A549 (cell line): ENCODE measurements around the gene TUBA4A. TPM values are rescaled to one million over a fixed set of nuclear protein-coding genes. Genes with fewer than 3 reads are reported as not detected.

ENCODE experiments used
- ATAC-seq, 2 experiments: fragments of 200-7000 bp in 1 of 2; fragments of >200 bp in 1 of 2; cut with Nextera tagmentation in 1 of 2; cut with Tn5 transposase in 1 of 2; 3 replicates each; pipeline versions ENCODE4 v1.8.0 to v1.9.1; 2018 to 2020; ENCODE audit warnings: mild to moderate bottlenecking in 1 of 2, moderate library complexity in 1 of 2
- CTCF ChIA-PET: fragments of 300-600 bp; sonication (Branson Sonifier 250); formaldehyde crosslinking; extraction: SDS; loops from one replicate; lab custom pipeline; 2021; ENCODE audit warnings: antibody characterized with exemption, inconsistent platforms; lab: Yijun Ruan, JAX
- POLR2A ChIA-PET: fragments of 350-600 bp; formaldehyde crosslinking; extraction: SDS; loops from one replicate; lab custom pipeline; 2021; ENCODE audit warnings: antibody characterized with exemption, inconsistent platforms; lab: Yijun Ruan, JAX
- DNase-seq, 2 experiments: peaks; one replicate each; pipeline versions ENCODE4 v3.0.0 to v3.0.0-alpha.2; 2011 to 2016; ENCODE audit warnings: low read depth in 1 of 2, low spot score in 1 of 2
- FAIRE-seq: peaks from 2 replicates; lab custom pipeline; 2011; peaks lifted over from hg19 to GRCh38; lab: Jason Lieb, UNC
- H3K27ac ChIP-seq, 2 experiments: fragments of >200 bp; sonication (Bioruptor Twin); formaldehyde crosslinking; 3 replicates each; pipeline ENCODE4 v1.5.1; 2016 to 2017
- H3K4me1 ChIP-seq: fragments of >200 bp; sonication (Bioruptor Twin); formaldehyde crosslinking; 3 replicates; pipeline ENCODE4 v1.6.1; 2016
- H3K4me2 ChIP-seq: fragments of >200 bp; sonication (Bioruptor Twin); formaldehyde crosslinking; 3 replicates; pipeline ENCODE4 v1.6.1; 2016
- H3K4me3 ChIP-seq: fragments of >200 bp; sonication (Bioruptor Twin); formaldehyde crosslinking; 3 replicates; pipeline ENCODE4 v1.5.1; 2016
- H3K9me3 ChIP-seq: fragments of >200 bp; sonication (Bioruptor Twin); formaldehyde crosslinking; 3 replicates; pipeline ENCODE4 v1.6.1; 2016
- ATOH8 ChIP-seq: fragments of 250-450 bp; sonication (Bioruptor Pico); IDR thresholded peaks from 2 replicates; pipeline ENCODE4 v1.5.0; 2020; ENCODE audit warnings: low read depth, mild to moderate bottlenecking, moderate library complexity
- CBX8 ChIP-seq: fragments of 200-600 bp; sonication (generic); IDR thresholded peaks from 2 replicates; pipeline ENCODE4 v1.6.1; 2016
- CEBPB ChIP-seq, 2 experiments: fragments of >200 bp in 1 of 2; sonication (Bioruptor Twin) in 1 of 2; formaldehyde crosslinking in 1 of 2; IDR thresholded peaks; 2 replicates each; pipeline ENCODE4 v1.6.1; 2012 to 2016
- CHD2 ChIP-seq: fragments of 150-350 bp; IDR thresholded peaks from 2 replicates; pipeline ENCODE4 v1.6.1; 2014; ENCODE audit warnings: low read length; ENCODE audit not compliant: partially characterized antibody
- EHF ChIP-seq: fragments of 250-450 bp; sonication (Bioruptor Pico); IDR thresholded peaks from 2 replicates; pipeline ENCODE4 v1.5.0; 2020; ENCODE audit warnings: mild to moderate bottlenecking
- EHMT2 ChIP-seq: fragments of 200-600 bp; sonication (generic); IDR thresholded peaks from 2 replicates; pipeline ENCODE4 v1.6.1; 2016; ENCODE audit warnings: antibody characterized with exemption, low read depth, mild to moderate bottlenecking, moderate library complexity
- ESRRA ChIP-seq: fragments of 150-350 bp; IDR thresholded peaks from 2 replicates; pipeline ENCODE4 v1.6.1; 2014; ENCODE audit warnings: mild to moderate bottlenecking, low read length, borderline replicate concordance
- FOSB ChIP-seq: fragments of 250-450 bp; sonication (Bioruptor Pico); IDR thresholded peaks from 2 replicates; pipeline ENCODE4 v1.5.0; 2020; ENCODE audit warnings: mild to moderate bottlenecking, moderate library complexity
- FOSL2 ChIP-seq, 2 experiments: fragments of 450-650 bp in 1 of 2; fragments of >200 bp in 1 of 2; sonication (Bioruptor Twin) in 1 of 2; formaldehyde crosslinking; IDR thresholded peaks; 2 replicates each; pipeline versions ENCODE4 v1.5.0 to v1.6.1; 2016 to 2020; ENCODE audit warnings: mild to moderate bottlenecking in 1 of 2, moderate library complexity in 1 of 2
- JUN ChIP-seq, 2 experiments: fragments of >200 bp; sonication (Bioruptor Twin); formaldehyde crosslinking; IDR thresholded peaks; 2 replicates in 1 of 2; 3 replicates in 1 of 2; pipeline ENCODE4 v1.6.1; 2016 to 2017
- MAFK ChIP-seq: fragments of 450-650 bp; IDR thresholded peaks from 2 replicates; pipeline ENCODE4 v1.6.1; 2014; ENCODE audit not compliant: partially characterized antibody
- MAX ChIP-seq: IDR thresholded peaks from 2 replicates; pipeline ENCODE4 v1.6.1; 2012
- MYC ChIP-seq: IDR thresholded peaks from 2 replicates; pipeline ENCODE4 v1.6.1; 2012; ENCODE audit warnings: mild to moderate bottlenecking, inconsistent platforms, low read length, improper control_type of control experiment, borderline replicate concordance
- PBX3 ChIP-seq: IDR thresholded peaks from 2 replicates; pipeline ENCODE4 v1.6.1; 2012
- RARB ChIP-seq: fragments of 250-450 bp; sonication (Bioruptor Pico); IDR thresholded peaks from 2 replicates; pipeline ENCODE4 v1.8.0; 2021; ENCODE audit warnings: mild to moderate bottlenecking, moderate library complexity
- RCOR1 ChIP-seq: fragments of 150-350 bp; IDR thresholded peaks from 2 replicates; pipeline ENCODE4 v1.6.1; 2014; ENCODE audit warnings: antibody characterized with exemption, low read length, low read depth
- RNF2 ChIP-seq: fragments of 200-600 bp; sonication (generic); IDR thresholded peaks from 2 replicates; pipeline ENCODE4 v1.6.1; 2016; ENCODE audit warnings: low read depth, mild to moderate bottlenecking, antibody characterized with exemption, moderate library complexity, borderline replicate concordance
- USF2 ChIP-seq: fragments of 450-650 bp; IDR thresholded peaks from 2 replicates; pipeline ENCODE4 v1.6.1; 2014; ENCODE audit warnings: antibody characterized with exemption
- ZFP36 ChIP-seq: fragments of 450-650 bp; IDR thresholded peaks from 2 replicates; pipeline ENCODE4 v1.6.1; 2014; ENCODE audit warnings: borderline replicate concordance; ENCODE audit not compliant: partially characterized antibody
- ZNF302 ChIP-seq: fragments of 250-450 bp; sonication (Bioruptor Pico); IDR thresholded peaks from 2 replicates; pipeline ENCODE4 v1.9.0; 2021; ENCODE audit warnings: inconsistent platforms, mild to moderate bottlenecking, moderate library complexity
- ZSCAN20 ChIP-seq: fragments of 250-450 bp; sonication (Bioruptor Pico); IDR thresholded peaks from 2 replicates; pipeline ENCODE4 v1.8.0; 2022; ENCODE audit warnings: mild to moderate bottlenecking, moderate library complexity
- WGBS: methylation state at CpG from one replicate; pipeline ENCODE4 v1.1.6; 2017; ENCODE audit errors: missing lambda C conversion rate; 5-methylcytosine and 5-hydroxymethylcytosine counted together
- polyA plus RNA-seq, 4 experiments: library from polyadenylated mRNA; depleted of rRNA in 3 of 4; stranded (reverse); fragments of >200 nt; fragmentation: RNase III in 1 of 4; extraction: RNeasy Plus Mini Kit Qiagen cat#74134 plus additional on column Dnase treatment in 1 of 4; gene quantifications; 2 replicates in 3 of 4; 3 replicates in 1 of 4; pipeline ENCODE4 v1.2.3, GENCODE V29; 2011 to 2017

TUBA4A gene
- polyA plus RNA-seq, 2 of the 4 experiments (the other 2 are of a cell fraction), result 222 to 450 TPM

GRCh38 chr2:219294356-219295351 is 40.9 kb upstream of the TUBA4A start (continued):
- TF ChIP-seq ATOH8 (peak; percentile 43; the same call in 1 of the 2 replicates), ZFP36 (no peak), CHD2 (no peak)

GRCh38 chr2:219293736-219294231 is 40.1 kb upstream of the TUBA4A start:
- WGBS, result 92% methylated on average over 5 of the region's 5 CpGs
- Histone ChIP-seq H3K4me1 (peaks cover 26% of the 10 kb centered on the region), H3K9me3 (no peaks in the 10 kb centered on the region), H3K4me2 (peak overlapping the region; percentile 81; the same call in 2 of the 3 replicates), H3K27ac (peak overlapping the region; percentile 94 to 99; a peak in 5 of 6 replicates), H3K4me3 (no peak overlapping the region)
- DNase-seq (no peak), ATAC-seq (no peak), FAIRE-seq (no peak)
- TF ChIP-seq RCOR1, result no peak
- no peak for TF ChIP-seq USF2
- no peak for TF ChIP-seq CBX8
- no peak for TF ChIP-seq MYC
- TF ChIP-seq FOSL2 (IDR thresholded peaks at IDR 0.05), result no peak
- no peak for TF ChIP-seq FOSL2 (CRISPR knock-in tag; IDR thresholded peaks at IDR 0.05)
- no peak for TF ChIP-seq EHF
- POLR2A ChIA-PET, result interaction anchor here (1.1 to 1.4 kb wide), 2 partner anchors 15 to 19 kb away, joined by 4 to 8 read pairs; partner anchors contain the start of gene DNAJB2
- CTCF ChIA-PET, result interaction anchor here (0.7 to 16.3 kb wide), 22 partner anchors 9 to 235 kb away, joined by 3 to 540 read pairs (median 16); partner anchors contain the start of genes ABCB6, ANKZF1, ATG9A and CNPPD1

GRCh38 chr2:219292616-219293015 is 38.9 kb upstream of the TUBA4A start:
- FAIRE-seq (no peak), ATAC-seq (no peak), DNase-seq (no peak)
- TF ChIP-seq CEBPB (IDR thresholded peaks at IDR 0.05), result no peak
- TF ChIP-seq ZSCAN20 (CRISPR knock-in tag), result no peak
- no peak for TF ChIP-seq PBX3
- TF ChIP-seq MYC, result no peak
- TF ChIP-seq RCOR1, result no peak
- no peak for TF ChIP-seq EHMT2
- no peak for TF ChIP-seq FOSB (CRISPR knock-in tag)
- no peak for TF ChIP-seq MAFK
- TF ChIP-seq RNF2, result no peak
- no peak for TF ChIP-seq JUN (IDR thresholded peaks at IDR 0.05)
- no peak for TF ChIP-seq ESRRA
- no peak for TF ChIP-seq ZNF302
- TF ChIP-seq RARB, result no peak
- TF ChIP-seq MAX, result no peak
- ChIA-PET POLR2A (no interaction called here), CTCF (interaction anchor here (1.1 to 16.3 kb wide), 11 partner anchors 13 to 135 kb away, joined by 4 to 540 read pairs (median 79); partner anchors contain the start of genes ABCB6, ANKZF1, ATG9A and CNPPD1)
- H3K4me3 ChIP-seq, result no peak overlapping the region
- no peak overlapping the region for H3K4me2 ChIP-seq
- no peak overlapping the region for H3K27ac ChIP-seq
- no peaks in the 10 kb centered on the region for H3K9me3 ChIP-seq
- 96% methylated on average over 9 of the region's 9 CpGs for WGBS
- H3K4me1 ChIP-seq, result peaks cover 26% of the 10 kb centered on the region
